NCI-H82 treated with DMSO at 0.1 percent for 48 hours (cell line): ENCODE measurements around the gene LIMK2.
"Not testable (repeated sequence)": the region's sequence is repeated elsewhere in the genome, so short reads cannot be mapped to it uniquely, and the experiment has no call there.

Source experiments
- DNase-seq: peaks from one replicate; lab custom pipeline; 2025; ENCODE audit not compliant: unreplicated experiment; lab: John Stamatoyannopoulos, UW

The LIMK2 gene

DNA sequence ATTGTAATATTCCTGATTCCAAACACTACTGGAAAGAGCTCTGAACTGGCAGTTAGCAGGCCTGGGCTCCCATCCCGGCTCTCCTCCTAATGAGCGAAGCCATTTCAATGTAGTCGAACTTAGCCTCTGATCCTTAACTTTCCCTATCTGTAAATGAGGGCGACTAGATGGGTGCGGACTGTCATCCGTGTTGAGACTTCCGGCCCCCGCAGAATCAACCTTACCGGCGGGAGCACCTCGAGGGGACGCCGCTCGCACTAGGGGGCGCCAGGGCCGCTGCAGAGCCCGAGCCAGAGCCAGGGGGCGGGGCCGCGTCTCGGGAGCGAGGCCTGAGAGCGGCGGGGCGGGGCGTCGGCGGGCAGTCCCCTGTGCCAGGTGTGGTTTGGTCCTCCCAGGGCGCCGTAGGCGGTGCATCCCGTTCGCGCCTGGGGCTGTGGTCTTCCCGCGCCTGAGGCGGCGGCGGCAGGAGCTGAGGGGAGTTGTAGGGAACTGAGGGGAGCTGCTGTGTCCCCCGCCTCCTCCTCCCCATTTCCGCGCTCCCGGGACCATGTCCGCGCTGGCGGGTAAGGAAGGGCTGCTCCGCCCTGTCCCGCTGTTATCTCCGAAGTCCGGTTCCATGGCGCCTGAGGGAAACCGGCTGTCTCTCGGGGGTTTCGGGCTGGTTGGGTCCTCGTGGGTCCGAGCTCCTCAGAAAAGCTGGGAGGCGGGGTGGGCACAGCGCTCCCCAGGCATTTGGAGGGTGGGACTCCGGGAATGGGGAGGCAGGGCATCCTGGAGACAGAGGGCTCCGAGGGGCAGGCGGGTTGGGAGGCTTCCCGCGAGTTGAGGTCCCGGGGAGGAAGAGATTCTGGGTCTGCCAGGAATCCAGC is at the start of gene LIMK2:
TSS of gene LIMK2 (plus strand) at position 437 of the 869 bp plus-strand sequence. CDS start at position 548, 111 bp downstream.
- DNase-seq, result peak; percentile 61

GRCh38 chr22:31170971-31171370 is 41.1 kb upstream of the LIMK2 start:
- DNase-seq, result no peak

- not testable (repeated sequence) for DNase-seq
These were observed 40.4 kb upstream of the LIMK2 start for GRCh38 chr22:31171734-31172133.

- no peak for DNase-seq
These were observed 38.5 kb upstream of the LIMK2 start for GRCh38 chr22:31173386-31174145.

DNA sequence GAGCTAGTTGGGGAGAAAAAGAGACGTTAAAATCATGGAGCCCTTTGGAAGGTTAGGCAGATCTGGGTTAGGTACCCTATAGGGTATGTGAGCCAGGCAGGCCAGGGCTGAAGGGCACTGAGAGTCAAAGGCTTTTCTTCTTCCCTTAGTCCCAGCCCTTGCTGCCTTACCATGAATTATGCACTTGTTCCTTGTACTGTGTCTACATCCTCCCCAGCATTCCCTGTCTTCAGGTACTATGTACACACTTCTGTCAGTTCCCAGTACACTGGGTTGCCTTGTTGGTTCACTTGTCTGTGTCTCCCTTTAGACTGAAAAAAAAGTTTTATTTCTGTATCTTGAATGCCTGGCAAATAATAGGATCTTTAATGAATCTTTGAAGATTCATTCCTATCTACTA is 35.2 kb upstream of the LIMK2 start:
- DNase-seq, result no peak

GRCh38 chr22:31177420-31178162 is 34.5 kb upstream of the LIMK2 start:
- no peak for DNase-seq

GRCh38 chr22:31178859-31179258 is 33.2 kb upstream of the LIMK2 start:
- DNase-seq, result no peak

GRCh38 chr22:31179345-31179744 is 32.8 kb upstream of the LIMK2 start:
- DNase-seq, result no peak

GRCh38 chr22:31184015-31184414 is 28.1 kb upstream of the LIMK2 start:
- DNase-seq, result no peak

DNA sequence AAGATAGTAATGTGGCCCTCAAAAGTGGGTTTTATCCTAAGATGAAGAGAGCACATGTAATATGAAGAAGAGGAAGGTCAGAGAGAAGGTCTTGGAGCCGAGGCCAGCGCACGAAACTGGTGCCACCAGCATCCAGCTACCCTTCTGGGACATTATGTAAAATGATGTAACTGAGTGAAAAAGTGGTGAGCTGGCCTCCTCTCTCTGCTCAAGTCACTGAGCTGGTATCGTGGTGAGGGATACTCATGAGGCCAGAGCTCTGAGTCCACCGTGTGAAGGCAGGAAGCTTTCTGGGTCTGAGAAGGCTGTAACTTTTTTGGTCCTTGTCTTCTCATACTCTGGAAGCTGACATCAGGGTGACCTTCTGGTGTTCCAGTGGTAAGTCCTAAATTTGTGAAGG is 27.0 kb upstream of the LIMK2 start:
- DNase-seq, result no peak

DNA sequence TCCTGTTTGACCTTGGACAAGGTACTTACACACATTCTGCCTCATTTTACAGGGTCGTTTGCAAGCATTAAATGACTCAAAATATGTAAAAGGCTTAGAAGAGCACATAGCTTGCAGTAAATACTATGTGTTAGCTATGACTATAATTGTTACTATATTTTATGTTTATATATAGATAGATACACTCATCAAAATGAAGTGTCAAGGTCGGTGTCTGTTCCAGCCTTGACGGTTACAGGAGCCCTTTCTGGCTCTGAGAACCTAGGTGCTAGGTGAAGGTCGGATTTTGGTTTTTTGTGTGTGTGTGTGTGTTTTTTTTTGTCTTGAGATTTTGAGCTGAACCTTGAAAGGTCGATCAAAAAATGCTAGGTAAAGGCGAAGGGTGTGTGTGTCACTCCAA is 24.5 kb upstream of the LIMK2 start:
- DNase-seq, result no peak

- no peak for DNase-seq
These were observed 19.6 kb upstream of the LIMK2 start for GRCh38 chr22:31192513-31192912.

DNA sequence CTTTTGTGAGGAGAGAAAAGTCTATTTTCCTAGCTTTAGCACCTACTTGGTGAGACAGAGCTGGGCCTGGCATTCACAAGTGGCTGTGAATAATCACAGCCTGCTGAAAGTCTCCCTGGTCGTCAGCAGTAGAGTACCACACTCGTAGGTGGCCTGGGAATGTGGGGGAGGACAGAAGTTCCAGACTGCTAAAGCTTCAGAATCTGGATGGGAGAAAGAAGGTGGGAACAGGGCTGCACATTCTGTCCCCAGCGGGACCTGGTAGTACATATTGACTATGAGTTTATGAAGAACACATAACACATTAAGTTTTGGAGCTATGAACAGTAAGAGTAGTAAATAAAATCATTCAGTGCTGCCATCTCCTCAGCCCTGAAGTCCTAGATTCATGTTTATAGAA is 19.0 kb upstream of the LIMK2 start:
- no peak for DNase-seq

DNA sequence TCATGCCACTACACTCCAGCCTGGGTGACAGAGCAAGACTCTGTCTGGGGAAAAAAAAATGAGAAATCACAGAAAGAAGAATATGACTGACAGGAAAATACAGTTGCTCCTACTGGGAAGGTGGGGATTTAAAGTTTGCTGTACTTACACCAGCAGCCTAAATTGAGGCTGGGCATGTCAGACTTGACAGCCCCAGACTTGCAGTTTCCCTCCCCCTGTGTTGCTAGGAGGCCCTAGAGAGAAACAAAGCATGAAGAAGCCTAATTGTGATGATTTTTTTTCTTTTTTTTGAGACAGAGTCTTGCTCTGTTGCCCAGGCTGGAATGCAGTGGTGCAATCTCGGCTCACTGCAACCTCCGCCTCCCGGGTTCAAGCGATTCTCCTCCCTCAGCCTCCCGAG is 17.4 kb upstream of the LIMK2 start:
- DNase-seq, result not testable (repeated sequence)

- DNase-seq, result no peak
These were observed 12.9 kb upstream of the LIMK2 start for GRCh38 chr22:31199187-31199586.

GRCh38 chr22:31204352-31204984 is 7.6 kb upstream of the LIMK2 start:
- not testable (repeated sequence) for DNase-seq

DNA sequence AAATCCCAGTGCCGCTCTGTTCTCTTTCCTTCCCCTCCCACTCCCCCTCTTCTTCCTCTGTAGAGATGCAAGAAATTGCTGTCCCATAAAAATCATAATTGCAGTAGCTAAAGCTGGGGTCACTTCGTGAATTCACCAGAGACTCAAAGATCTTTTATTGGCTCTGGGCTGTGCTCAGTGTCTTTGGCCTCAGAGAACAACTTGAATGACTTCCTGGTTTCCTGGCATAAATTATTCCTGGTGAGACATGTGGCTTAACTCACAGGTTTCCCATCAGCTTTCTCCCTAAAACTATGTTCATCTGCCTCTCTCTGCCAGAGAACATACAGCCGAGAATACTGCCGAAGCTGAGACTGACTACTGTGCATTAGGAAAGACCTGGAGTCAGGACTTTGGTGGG is 7.0 kb upstream of the LIMK2 start:
- DNase-seq, result not testable (repeated sequence)

DNA sequence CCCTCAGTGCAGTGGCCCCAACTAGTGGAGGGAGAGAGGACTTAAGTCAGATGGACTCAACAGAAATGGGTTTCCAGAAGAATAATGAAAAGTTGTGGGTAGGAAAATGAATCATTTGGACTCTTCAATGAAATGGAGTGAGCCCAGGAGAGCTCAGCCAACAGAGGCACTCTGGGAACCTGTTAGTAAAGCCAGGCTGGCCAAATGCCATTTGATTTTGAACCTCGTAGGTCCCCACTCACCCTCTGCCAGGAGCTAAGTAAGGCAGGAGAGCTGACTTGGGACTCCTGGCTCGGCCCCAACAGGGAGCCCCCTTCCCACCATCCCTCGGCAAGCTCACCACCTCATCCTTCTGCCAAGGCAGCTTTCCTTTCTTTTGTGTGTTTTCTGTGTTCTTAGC is 5.6 kb upstream of the LIMK2 start:
- DNase-seq, result not testable (repeated sequence)

GRCh38 chr22:31206896-31207687 is 5.0 kb upstream of the LIMK2 start:
- DNase-seq, result peak; percentile 27
